HEK293 (cell line): Measurements from ENCODE around the gene CD300LF.

Experiments used
- AEBP2 ChIP-seq: fragments of 450-650 bp; formaldehyde crosslinking; IDR thresholded peaks from 2 replicates; pipeline ENCODE4 v1.5.1; 2016; ENCODE audit warnings: missing biosample characterization, missing genetic modification characterization, borderline replicate concordance
- BCL6B ChIP-seq: fragments of 450-650 bp; formaldehyde crosslinking; IDR thresholded peaks from 2 replicates; pipeline ENCODE4 v1.5.1; 2017; ENCODE audit warnings: missing biosample characterization, missing genetic modification characterization
- CTCF ChIP-seq: fragments of 450-650 bp; formaldehyde crosslinking; IDR thresholded peaks from 2 replicates; pipeline ENCODE4 v1.5.1; 2016; ENCODE audit warnings: missing biosample characterization, missing genetic modification characterization
- PBX3 ChIP-seq: sonication (generic); formaldehyde crosslinking; IDR thresholded peaks from 2 replicates; pipeline ENCODE4 v1.8.1; 2022; ENCODE audit warnings: mild to moderate bottlenecking, moderate library complexity, missing genetic modification reagents
- PRDM1 ChIP-seq: fragments of 450-650 bp; formaldehyde crosslinking; IDR thresholded peaks from 2 replicates; pipeline ENCODE4; 2016; ENCODE audit warnings: missing biosample characterization, missing genetic modification characterization
- REST ChIP-seq: fragments of 450-650 bp; formaldehyde crosslinking; IDR thresholded peaks from 2 replicates; pipeline ENCODE4 v1.5.1; 2016; ENCODE audit warnings: missing biosample characterization, missing genetic modification characterization
- SCRT1 ChIP-seq: fragments of 450-650 bp; formaldehyde crosslinking; IDR thresholded peaks from 2 replicates; pipeline ENCODE4 v1.5.1; 2016; ENCODE audit warnings: missing biosample characterization, missing genetic modification characterization, borderline replicate concordance
- YY1 ChIP-seq: fragments of 450-650 bp; formaldehyde crosslinking; IDR thresholded peaks from 2 replicates; pipeline ENCODE4 v1.5.1; 2018; ENCODE audit warnings: missing biosample characterization, missing genetic modification characterization
- ZNF174 ChIP-seq: fragments of 450-650 bp; formaldehyde crosslinking; IDR thresholded peaks from 2 replicates; pipeline ENCODE4 v1.5.0; 2017; ENCODE audit warnings: missing biosample characterization, mild to moderate bottlenecking, missing genetic modification characterization
- ZNF214 ChIP-seq: fragments of 450-650 bp; formaldehyde crosslinking; IDR thresholded peaks from 2 replicates; pipeline ENCODE4 v1.5.1; 2017; ENCODE audit warnings: missing biosample characterization, mild to moderate bottlenecking, missing genetic modification characterization, borderline replicate concordance
- ZNF423 ChIP-seq: fragments of 450-650 bp; formaldehyde crosslinking; IDR thresholded peaks from 2 replicates; pipeline ENCODE4 v1.5.1; 2016; ENCODE audit warnings: missing biosample characterization, missing genetic modification characterization
- ZNF660 ChIP-seq: fragments of 450-650 bp; IDR thresholded peaks from 2 replicates; pipeline ENCODE4 v1.5.1; 2018; ENCODE audit warnings: missing biosample characterization, mild to moderate bottlenecking, missing genetic modification characterization
- ZNF792 ChIP-seq: fragments of 450-650 bp; formaldehyde crosslinking; IDR thresholded peaks from 2 replicates; pipeline ENCODE4 v1.5.1; 2016; ENCODE audit warnings: missing biosample characterization, missing genetic modification characterization

GRCh38 chr17:74729866-74730265 lies 17.1 kb upstream of the CD300LF start:
- no peak for TF ChIP-seq ZNF792 (tag by site-specific recombination)
- TF ChIP-seq CTCF (tag by site-specific recombination), result no peak
- no peak for TF ChIP-seq ZNF214 (tag by site-specific recombination)
- no peak for TF ChIP-seq PBX3
- TF ChIP-seq REST (tag by site-specific recombination), result no peak
- no peak for TF ChIP-seq BCL6B (tag by site-specific recombination)
- TF ChIP-seq ZNF660 (tag by site-specific recombination), result no peak
- no peak for TF ChIP-seq ZNF174 (tag by site-specific recombination)
- TF ChIP-seq AEBP2, result no peak
- no peak for TF ChIP-seq PRDM1 (tag by site-specific recombination)
- no peak for TF ChIP-seq YY1 (tag by site-specific recombination)
- no peak for TF ChIP-seq ZNF423 (tag by site-specific recombination)
- TF ChIP-seq SCRT1 (tag by site-specific recombination), result no peak
